HepG2 (cell line): ENCODE results near the gene EYA3. TPM values are rescaled to one million over a fixed set of nuclear protein-coding genes. Genes with fewer than 3 reads are reported as not detected.

ENCODE experiments used
- DRAP1 ChIP-seq: IDR thresholded peaks from 2 replicates; pipeline ENCODE4 v1.6.1; 2016; ENCODE audit warnings: missing genetic modification reagents, missing compliant biosample characterization
- HIC2 ChIP-seq: sonication (generic); formaldehyde crosslinking; IDR thresholded peaks from 2 replicates; pipeline ENCODE4 v1.9.0; 2022; ENCODE audit warnings: low read depth, missing genetic modification reagents
- NAIF1 ChIP-seq: sonication (generic); formaldehyde crosslinking; IDR thresholded peaks from 2 replicates; pipeline ENCODE4 v1.5.0; 2020; ENCODE audit warnings: mild to moderate bottlenecking, missing genetic modification reagents, borderline replicate concordance
- PRDM10 ChIP-seq: sonication (generic); formaldehyde crosslinking; IDR thresholded peaks from 2 replicates; pipeline ENCODE4 v1.4.0; 2020; ENCODE audit warnings: low read depth, missing genetic modification reagents
- RBM39 ChIP-seq: fragments of 200-400 bp; formaldehyde crosslinking; IDR thresholded peaks from one replicate; pipeline ENCODE4 v1.6.1; 2018; ENCODE audit warnings: antibody characterized with exemption, mild to moderate bottlenecking, low read depth, low read length; ENCODE audit not compliant: poor library complexity, severe bottlenecking
- RELA ChIP-seq: sonication (generic); formaldehyde crosslinking; IDR thresholded peaks from 2 replicates; pipeline ENCODE4 v1.4.0; 2020; ENCODE audit warnings: missing genetic modification reagents
- SOX6 ChIP-seq, 2 experiments: fragments of 450-650 bp in 1 of 2; sonication (generic) in 1 of 2; formaldehyde crosslinking in 1 of 2; IDR thresholded peaks; 2 replicates each; pipeline versions ENCODE4 v1.4.0 to v1.6.1; 2017 to 2020; ENCODE audit warnings: antibody characterized with exemption in 1 of 2, mild to moderate bottlenecking in 1 of 2, missing genetic modification reagents in 1 of 2
- TEAD2 ChIP-seq: sonication (generic); formaldehyde crosslinking; IDR thresholded peaks from 2 replicates; pipeline ENCODE4 v1.9.0; 2021; ENCODE audit warnings: missing genetic modification reagents
- TEAD3 ChIP-seq: optimal IDR thresholded peaks from 2 replicates; pipeline ENCODE3; 2016; ENCODE audit warnings: borderline replicate concordance
- XRCC5 ChIP-seq: fragments of 200-400 bp; formaldehyde crosslinking; optimal IDR thresholded peaks from 2 replicates; pipeline ENCODE3; 2017; ENCODE audit warnings: mild to moderate bottlenecking, low read length
- ZC3H4 ChIP-seq: sonication (generic); formaldehyde crosslinking; IDR thresholded peaks from 2 replicates; pipeline ENCODE4 v1.4.0; 2020; ENCODE audit warnings: missing genetic modification reagents, borderline replicate concordance
- ZNF17 ChIP-seq: sonication (generic); formaldehyde crosslinking; IDR thresholded peaks from 2 replicates; pipeline ENCODE4 v1.5.0; 2020; ENCODE audit warnings: mild to moderate bottlenecking, missing genetic modification reagents
- ZNF30 ChIP-seq: sonication (generic); formaldehyde crosslinking; IDR thresholded peaks from 2 replicates; pipeline ENCODE4 v1.5.0; 2020; ENCODE audit warnings: mild to moderate bottlenecking, missing genetic modification reagents
- ZNF33B ChIP-seq: sonication (generic); formaldehyde crosslinking; IDR thresholded peaks from 2 replicates; pipeline ENCODE4 v1.5.1; 2020; ENCODE audit warnings: mild to moderate bottlenecking, missing genetic modification reagents
- ZNF619 ChIP-seq: sonication (generic); formaldehyde crosslinking; IDR thresholded peaks from 2 replicates; pipeline ENCODE4 v1.4.0; 2020; ENCODE audit warnings: mild to moderate bottlenecking, missing genetic modification reagents
- ZNF710 ChIP-seq: sonication (generic); formaldehyde crosslinking; IDR thresholded peaks from 2 replicates; pipeline ENCODE4 v1.5.0; 2020; ENCODE audit warnings: mild to moderate bottlenecking, missing genetic modification reagents, borderline replicate concordance
- ZXDC ChIP-seq: sonication (generic); formaldehyde crosslinking; IDR thresholded peaks from 2 replicates; pipeline ENCODE4 v1.5.0; 2020; ENCODE audit warnings: mild to moderate bottlenecking, missing genetic modification reagents
- polyA plus RNA-seq, 8 experiments: library from polyadenylated mRNA; depleted of rRNA in 3 of 8; stranded (reverse) in 7 of 8; unstranded in 1 of 8; fragments of >200 nt; fragmentation: Illumina TruSeq in 4 of 8; extraction: Trizol in 4 of 8; gene quantifications; 2 replicates each; pipeline versions ENCODE4 v1.2.1 to v1.2.3, GENCODE V29; 2011 to 2016; ENCODE audit warnings: low read depth in 4 of 8, missing spikeins in 1 of 8, mixed read lengths in 1 of 8; ENCODE audit not compliant: insufficient read depth in 1 of 8
- total RNA-seq, 5 experiments: library from RNA; depleted of rRNA; stranded (reverse); fragments of >200 nt; fragmentation: Illumina TruSeq; extraction: Trizol; gene quantifications; 2 replicates each; pipeline ENCODE4 v1.2.3, GENCODE V29; 2016; ENCODE audit warnings: low read depth in 1 of 5

Gene EYA3
- total and polyA plus RNA-seq, 2 of the 13 experiments (the other 11 are each of a cell fraction or from before 2014, with no cell fraction given), result 13.9 to 19.7 TPM

- TF ChIP-seq ZNF710 (CRISPR knock-in tag) (no peak), ZNF619 (CRISPR knock-in tag) (no peak), TEAD2 (CRISPR knock-in tag) (no peak), ZXDC (CRISPR knock-in tag) (no peak), DRAP1 (CRISPR knock-in tag) (peak; percentile 9; the same call in 1 of the 2 replicates), HIC2 (CRISPR knock-in tag) (no peak), TEAD3 (peak; percentile 41), ZNF30 (no peak), RELA (CRISPR knock-in tag) (no peak), SOX6 (IDR thresholded peaks at IDR 0.05) (no peak), SOX6 (CRISPR knock-in tag; IDR thresholded peaks at IDR 0.05) (0 out of 2 replicates have a peak, but pooled peaks have one; percentile 15), XRCC5 (no peak), NAIF1 (CRISPR knock-in tag) (no peak), PRDM10 (CRISPR knock-in tag) (no peak), ZNF33B (CRISPR knock-in tag) (no peak), ZC3H4 (CRISPR knock-in tag) (no peak), RBM39 (no peak), ZNF17 (CRISPR knock-in tag) (no peak)
Observed at GRCh38 chr1:27934818-27935549, 153.4 kb downstream of the EYA3 start, which contains the start of gene SMPDL3B (continued).
